GM12873 (cell line): ENCODE data around the gene KSR2.

Experiments used
- CTCF ChIP-seq: IDR thresholded peaks from 2 replicates; pipeline ENCODE4 v1.5.1; 2012; ENCODE audit warnings: low read depth, mild to moderate bottlenecking, moderate library complexity, low read length, control low read depth; ENCODE audit not compliant: insufficient read depth; ENCODE audit errors: missing control alignments

KSR2 gene

GRCh38 chr12:117593815-117594400, 374.9 kb downstream of the KSR2 start:
- no peak for TF ChIP-seq CTCF

- TF ChIP-seq CTCF: no peak
Measured at GRCh38 chr12:117592588-117593305, 376.0 kb downstream of the KSR2 start.

- no peak for TF ChIP-seq CTCF
Measured at GRCh38 chr12:117590999-117591398, 377.8 kb downstream of the KSR2 start.

GRCh38 chr12:117590386-117590785, 378.4 kb downstream of the KSR2 start:
- TF ChIP-seq CTCF: no peak

- TF ChIP-seq CTCF: no peak
Measured at GRCh38 chr12:117589021-117589420, 379.8 kb downstream of the KSR2 start.

GRCh38 chr12:117587631-117588287, 381.0 kb downstream of the KSR2 start:
- TF ChIP-seq CTCF: peak; percentile 95

GRCh38 chr12:117583677-117584225, 385.0 kb downstream of the KSR2 start:
- no peak for TF ChIP-seq CTCF
